Ovary (tissue), 3 donors: ENCODE results near the gene PSMD14.

ENCODE experiments used
- CTCF ChIP-seq, 3 donors: fragments of 450-650 bp in 2 of 3; fragments of 200-600 bp in 1 of 3; IDR thresholded peaks; one replicate each; pipeline versions ENCODE4 v1.5.1 to v1.8.0; 2016 to 2022; ENCODE audit warnings: antibody characterized with exemption in 3 of 3, mild to moderate bottlenecking in 1 of 3
- EP300 ChIP-seq: sonication (generic); formaldehyde crosslinking; IDR thresholded peaks from one replicate; pipeline ENCODE4 v1.6.1; 2017; ENCODE audit warnings: antibody characterized with exemption
- POLR2A ChIP-seq: fragments of 450-650 bp; IDR thresholded peaks from one replicate; pipeline ENCODE4 v1.6.1; 2017; ENCODE audit warnings: antibody characterized with exemption, mild to moderate bottlenecking, moderate library complexity
- donor health status: DM: no; HTN: no; CAD: no.

- TF ChIP-seq CTCF (IDR thresholded peaks at IDR 0.05) = no peak
- TF ChIP-seq POLR2A = no peak
- no peak for TF ChIP-seq EP300
These were observed 76.6 kb downstream of the PSMD14 start for GRCh38 chr2:161384864-161385263.
